KMS-11 (cell line): ENCODE data around the gene FOLR1.
A peak's percentile ranks its signal among the peaks of the same experiment; 100 is the strongest.

ENCODE experiments used
- H2AFZ ChIP-seq: fragments of 200-600 bp; sonication (generic); 2 replicates; pipeline ENCODE4 v1.6.1; 2016; ENCODE audit warnings: antibody characterized with exemption, mixed run types, low read depth
- H3K27ac ChIP-seq: fragments of 200-600 bp; sonication (generic); 2 replicates; pipeline ENCODE4 v1.6.1; 2016; ENCODE audit warnings: mild to moderate bottlenecking, mixed run types
- H3K27me3 ChIP-seq: fragments of 200-600 bp; sonication (generic); 2 replicates; pipeline ENCODE4 v1.6.1; 2017; ENCODE audit warnings: mild to moderate bottlenecking, low read depth, mixed run types, moderate library complexity; ENCODE audit not compliant: insufficient read depth
- H3K36me3 ChIP-seq: fragments of 200-600 bp; sonication (generic); 2 replicates; pipeline ENCODE4 v1.6.1; 2017; ENCODE audit warnings: mild to moderate bottlenecking, mixed run types; ENCODE audit not compliant: insufficient read depth
- H3K4me1 ChIP-seq: fragments of 200-600 bp; sonication (generic); 2 replicates; pipeline ENCODE4 v1.6.1; 2016; ENCODE audit warnings: mild to moderate bottlenecking, low read depth, mixed run types; ENCODE audit not compliant: poor library complexity, severe bottlenecking
- H3K4me2 ChIP-seq: fragments of 200-600 bp; sonication (generic); 2 replicates; pipeline ENCODE4 v1.7.0; 2016; ENCODE audit warnings: mild to moderate bottlenecking, mixed run types
- H3K4me3 ChIP-seq: fragments of 200-600 bp; sonication (generic); IDR thresholded peaks from 2 replicates; pipeline ENCODE4 v1.6.1; 2017; ENCODE audit warnings: low read depth, low read length, mixed read lengths; ENCODE audit not compliant: insufficient read depth
- H3K79me2 ChIP-seq: fragments of 200-600 bp; sonication (generic); 2 replicates; pipeline ENCODE4 v1.6.1; 2016; ENCODE audit warnings: low read depth, mixed run types; ENCODE audit not compliant: insufficient read depth
- H3K9ac ChIP-seq: fragments of 200-600 bp; sonication (generic); 2 replicates; pipeline ENCODE4 v1.6.1; 2016; ENCODE audit warnings: mild to moderate bottlenecking, mixed run types
- H4K20me1 ChIP-seq: fragments of 200-600 bp; sonication (generic); 2 replicates; pipeline ENCODE4 v1.6.1; 2016; ENCODE audit warnings: mild to moderate bottlenecking, mixed run types; ENCODE audit not compliant: insufficient read depth
- TF ChIP-seq, protein P1 (sequence below): fragments of 200-600 bp; sonication (generic); conservative IDR thresholded peaks from 2 replicates; pipeline ENCODE4 v1.6.1; 2017; ENCODE audit warnings: low read depth, mild to moderate bottlenecking, antibody characterized with exemption, low read length, moderate library complexity, mixed read lengths

FOLR1 gene

DNA sequence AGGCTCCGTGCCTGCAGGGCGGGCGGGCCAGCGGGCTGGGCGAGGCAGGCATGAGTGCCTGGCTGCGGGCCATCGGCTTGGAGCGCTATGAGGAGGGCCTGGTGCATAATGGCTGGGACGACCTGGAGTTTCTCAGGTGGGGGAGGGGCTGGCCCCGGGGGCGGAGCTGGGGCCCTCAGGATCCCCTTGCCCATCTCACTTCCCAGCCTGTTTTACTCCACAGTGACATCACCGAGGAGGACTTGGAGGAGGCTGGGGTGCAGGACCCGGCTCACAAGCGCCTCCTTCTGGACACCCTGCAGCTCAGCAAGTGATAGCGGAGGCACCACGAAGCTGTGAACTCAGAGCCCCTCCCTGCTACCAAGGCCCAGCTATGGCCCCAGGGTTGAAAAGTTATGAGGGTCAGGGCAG is 46.1 kb downstream of the FOLR1 start:
- TF ChIP-seq, protein P1, sequence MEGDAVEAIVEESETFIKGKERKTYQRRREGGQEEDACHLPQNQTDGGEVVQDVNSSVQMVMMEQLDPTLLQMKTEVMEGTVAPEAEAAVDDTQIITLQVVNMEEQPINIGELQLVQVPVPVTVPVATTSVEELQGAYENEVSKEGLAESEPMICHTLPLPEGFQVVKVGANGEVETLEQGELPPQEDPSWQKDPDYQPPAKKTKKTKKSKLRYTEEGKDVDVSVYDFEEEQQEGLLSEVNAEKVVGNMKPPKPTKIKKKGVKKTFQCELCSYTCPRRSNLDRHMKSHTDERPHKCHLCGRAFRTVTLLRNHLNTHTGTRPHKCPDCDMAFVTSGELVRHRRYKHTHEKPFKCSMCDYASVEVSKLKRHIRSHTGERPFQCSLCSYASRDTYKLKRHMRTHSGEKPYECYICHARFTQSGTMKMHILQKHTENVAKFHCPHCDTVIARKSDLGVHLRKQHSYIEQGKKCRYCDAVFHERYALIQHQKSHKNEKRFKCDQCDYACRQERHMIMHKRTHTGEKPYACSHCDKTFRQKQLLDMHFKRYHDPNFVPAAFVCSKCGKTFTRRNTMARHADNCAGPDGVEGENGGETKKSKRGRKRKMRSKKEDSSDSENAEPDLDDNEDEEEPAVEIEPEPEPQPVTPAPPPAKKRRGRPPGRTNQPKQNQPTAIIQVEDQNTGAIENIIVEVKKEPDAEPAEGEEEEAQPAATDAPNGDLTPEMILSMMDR: peak; percentile 53

DNA sequence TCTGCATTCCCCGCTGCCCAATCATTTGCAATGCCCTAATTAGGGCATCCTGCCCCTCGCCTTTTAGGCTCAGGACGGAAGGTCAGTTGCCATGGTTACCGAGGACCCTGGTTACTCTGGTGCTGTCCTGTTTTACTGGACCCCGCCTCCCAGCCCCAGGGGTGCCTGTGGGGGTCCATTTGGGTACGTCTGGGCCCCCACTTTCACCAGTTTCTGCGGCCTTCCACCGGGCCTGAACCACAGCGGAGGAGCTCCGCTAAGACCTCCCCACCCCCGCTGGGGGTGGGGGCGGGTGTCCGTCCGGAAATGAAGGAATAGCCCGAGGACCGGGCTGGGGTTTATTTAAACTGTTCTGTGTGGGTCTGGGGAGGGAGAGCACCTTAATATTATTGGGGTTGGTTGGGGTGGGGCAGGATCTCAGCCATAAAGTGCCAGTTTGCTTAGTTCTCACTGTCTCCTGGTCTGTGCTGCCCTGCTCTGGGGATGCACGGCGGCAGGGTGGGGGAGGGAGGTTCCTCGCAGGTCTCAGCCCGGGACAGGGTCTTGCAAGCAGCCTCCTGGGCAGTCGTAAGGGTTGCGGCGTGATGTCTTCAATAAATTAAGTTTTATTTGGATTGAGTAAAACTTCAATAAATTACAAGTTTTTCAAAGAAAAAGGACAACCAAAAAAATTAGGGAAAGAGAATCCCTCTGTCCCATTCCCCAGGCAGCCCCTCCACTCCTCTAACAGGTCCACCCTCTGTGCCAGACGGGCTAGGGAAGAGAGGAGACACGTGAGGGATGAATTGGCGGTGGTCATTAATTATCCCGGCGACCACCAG is 46.8 kb downstream of the FOLR1 start:
- H4K20me1 ChIP-seq: no peaks in the 10 kb centered on the region
- H3K27ac ChIP-seq: no peak overlapping the region
- H3K79me2 ChIP-seq: no peaks in the 10 kb centered on the region
- H3K4me1 ChIP-seq: no peaks in the 10 kb centered on the region
- H3K4me3 ChIP-seq: no peak overlapping the region
- no peak overlapping the region for H3K9ac ChIP-seq
- no peaks in the 10 kb centered on the region for H3K36me3 ChIP-seq
- no peak overlapping the region for H2AFZ ChIP-seq
- TF ChIP-seq, protein P1: no peak; the same call in 1 of the 2 replicates
- H3K4me2 ChIP-seq: no peak overlapping the region
- no peaks in the 10 kb centered on the region for H3K27me3 ChIP-seq

More for the DNA sequence above, 46.1 kb downstream of the FOLR1 start:
- no peak overlapping the region for H3K9ac ChIP-seq
- H3K4me3 ChIP-seq: no peak overlapping the region
- H3K36me3 ChIP-seq: no peaks in the 10 kb centered on the region
- H3K4me1 ChIP-seq: no peaks in the 10 kb centered on the region
- no peak overlapping the region for H2AFZ ChIP-seq
- no peaks in the 10 kb centered on the region for H3K27me3 ChIP-seq
- no peaks in the 10 kb centered on the region for H3K79me2 ChIP-seq
- no peak overlapping the region for H3K27ac ChIP-seq
- H3K4me2 ChIP-seq: no peak overlapping the region
- no peaks in the 10 kb centered on the region for H4K20me1 ChIP-seq

DNA sequence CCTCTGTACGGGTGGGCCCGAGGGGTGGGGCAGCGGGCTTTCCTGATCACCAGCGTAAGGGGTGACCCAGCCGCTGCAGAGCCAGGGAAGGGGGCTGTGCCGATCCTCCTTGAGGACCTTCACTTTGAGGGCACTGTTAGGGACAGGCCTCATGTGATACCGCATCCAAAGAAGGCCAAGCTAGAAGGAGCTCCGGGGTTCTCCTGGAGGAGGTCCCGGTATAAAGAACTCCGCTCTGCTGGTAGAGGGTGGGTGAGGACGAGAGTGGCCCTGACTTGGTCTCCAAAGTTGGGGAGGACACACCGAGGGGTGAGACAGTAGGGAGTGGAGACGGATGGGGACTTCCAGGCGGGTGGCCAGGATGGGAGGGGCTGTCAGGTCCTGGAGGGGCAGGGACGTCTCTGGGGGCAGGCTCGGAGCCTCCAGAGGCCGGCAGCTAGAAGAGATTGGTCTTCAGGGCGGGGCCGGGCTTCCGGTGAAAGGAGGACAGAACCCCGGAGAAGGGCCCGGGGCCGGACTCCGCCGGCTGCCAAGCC is 47.4 kb downstream of the FOLR1 start:
- no peak overlapping the region for H3K4me2 ChIP-seq
- no peaks in the 10 kb centered on the region for H3K4me1 ChIP-seq
- no peak overlapping the region for H2AFZ ChIP-seq
- TF ChIP-seq, protein P1: no peak
- H3K9ac ChIP-seq: no peak overlapping the region
- H4K20me1 ChIP-seq: no peaks in the 10 kb centered on the region
- no peak overlapping the region for H3K27ac ChIP-seq
- no peaks in the 10 kb centered on the region for H3K79me2 ChIP-seq
- no peaks in the 10 kb centered on the region for H3K27me3 ChIP-seq
- no peaks in the 10 kb centered on the region for H3K36me3 ChIP-seq
- no peak overlapping the region for H3K4me3 ChIP-seq

DNA sequence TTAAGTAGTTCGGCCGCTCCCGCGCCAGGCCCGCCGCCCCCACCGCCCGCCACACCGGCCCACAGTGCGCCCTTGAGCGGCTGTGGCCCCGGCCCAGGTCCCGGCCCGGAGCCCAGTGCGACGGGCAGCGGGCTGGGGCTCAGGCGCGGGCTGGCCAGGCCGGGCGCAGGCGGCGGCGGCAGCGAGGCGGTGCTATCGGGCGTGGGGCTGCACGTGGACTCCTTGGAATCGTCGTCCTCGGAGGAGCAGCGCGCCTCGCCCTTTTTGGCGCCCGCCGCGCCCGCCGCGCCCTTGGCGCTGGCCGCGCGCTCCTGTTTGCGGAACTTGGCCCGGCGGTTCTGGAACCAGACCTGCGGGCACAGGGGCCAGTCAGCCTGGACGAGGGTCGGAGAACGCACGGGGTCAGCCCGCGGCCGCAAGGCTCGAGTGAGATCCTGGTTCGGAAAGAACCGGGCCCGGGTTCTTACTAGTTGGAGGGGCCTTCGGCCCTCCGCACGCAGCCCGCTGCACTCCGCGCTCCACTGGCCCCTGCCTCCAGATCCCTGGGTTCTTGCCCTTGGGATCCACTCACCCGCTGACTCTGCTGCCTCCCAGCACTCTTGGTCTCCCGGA is 48.0 kb downstream of the FOLR1 start:
- Histone ChIP-seq H3K79me2 (no peaks in the 10 kb centered on the region), H3K4me1 (no peaks in the 10 kb centered on the region), H3K27ac (no peak overlapping the region), H3K4me2 (no peak overlapping the region), H3K36me3 (no peaks in the 10 kb centered on the region), H3K27me3 (no peaks in the 10 kb centered on the region), H4K20me1 (no peaks in the 10 kb centered on the region), H2AFZ (no peak overlapping the region), H3K4me3 (no peak overlapping the region), H3K9ac (no peak overlapping the region)
- TF ChIP-seq, protein P1: no peak
